OCI-LY3 (cell line): ENCODE results near the gene HSPD1.

Source experiments
- H2AFZ ChIP-seq: fragments of 200-600, 300-600 bp; shearing (Covaris generic); 2 replicates; pipeline ENCODE4 v1.6.0; 2014; ENCODE audit warnings: antibody characterized with exemption, low read depth, low read length
- H3K27ac ChIP-seq: fragments of 200-600, 300-600 bp; sonication (generic); 2 replicates; pipeline ENCODE4 v1.5.1; 2014; ENCODE audit warnings: mild to moderate bottlenecking, low read length, moderate library complexity, mixed read lengths
- H3K27me3 ChIP-seq: fragments of 200-600, 300-600 bp; sonication (generic); 2 replicates; pipeline ENCODE4 v1.6.1; 2014; ENCODE audit warnings: low read depth, low read length, mixed read lengths
- H3K36me3 ChIP-seq: fragments of 200-600, 300-600 bp; sonication (generic); replicated peaks from 2 replicates; pipeline ENCODE3; 2014; ENCODE audit warnings: low read depth, low read length, mixed read lengths
- H3K4me1 ChIP-seq: fragments of 300-600, 200-600 bp; sonication (generic); 2 replicates; pipeline ENCODE4 v1.6.1; 2014; ENCODE audit warnings: low read length, mixed read lengths
- H3K4me2 ChIP-seq: fragments of 200-600, 300-600 bp; sonication (generic); 2 replicates; pipeline ENCODE4 v1.6.1; 2014; ENCODE audit warnings: low read length, mixed read lengths
- H3K4me3 ChIP-seq: fragments of 300-600, 200-600 bp; sonication (generic); 2 replicates; pipeline ENCODE4 v1.5.1; 2014; ENCODE audit warnings: antibody characterized with exemption, mild to moderate bottlenecking, low read length, moderate library complexity
- H3K79me2 ChIP-seq: fragments of 300-600, 200-600 bp; shearing (Covaris generic); 2 replicates; pipeline ENCODE4 v1.6.1; 2014; ENCODE audit warnings: mild to moderate bottlenecking, low read length, mixed read lengths
- H3K9ac ChIP-seq: fragments of 300-600, 200-600 bp; shearing (Covaris generic); 2 replicates; pipeline ENCODE4 v1.6.0; 2014; ENCODE audit warnings: mild to moderate bottlenecking, low read length, moderate library complexity
- H3K9me3 ChIP-seq: fragments of 200-600, 300-600 bp; shearing (Covaris generic); 2 replicates; pipeline ENCODE4 v1.6.1; 2014; ENCODE audit warnings: low read length, mixed read lengths; ENCODE audit not compliant: insufficient read depth
- H4K20me1 ChIP-seq: fragments of 200-600, 300-600 bp; sonication (generic); 2 replicates; pipeline ENCODE4 v1.6.1; 2016; ENCODE audit warnings: low read length, mixed read lengths; ENCODE audit not compliant: insufficient read depth
- CTCF ChIP-seq: fragments of 200-600, 300-600 bp; sonication (generic); IDR thresholded peaks from 2 replicates; pipeline ENCODE4 v1.5.1; 2014; ENCODE audit warnings: antibody characterized with exemption, low read length, low read depth
- EZH2phosphoT487 ChIP-seq: fragments of 200-600 bp; shearing (Covaris generic); IDR thresholded peaks from 2 replicates; pipeline ENCODE4 v1.6.1; 2018; ENCODE audit warnings: antibody characterized with exemption, mixed run types, low read depth

HSPD1 gene

GRCh38 chr2:197477797-197478196 is 21.8 kb downstream of the HSPD1 start:
- no peak overlapping the region for H3K9ac ChIP-seq
- TF ChIP-seq CTCF, result no peak
- no peak for TF ChIP-seq EZH2phosphoT487
- H3K4me2 ChIP-seq, result no peak overlapping the region
- no peaks in the 10 kb centered on the region for H3K27me3 ChIP-seq
- H2AFZ ChIP-seq, result no peak overlapping the region
- H3K9me3 ChIP-seq, result no peaks in the 10 kb centered on the region
- no peaks in the 10 kb centered on the region for H4K20me1 ChIP-seq
- H3K4me1 ChIP-seq, result peaks cover 3% of the 10 kb centered on the region; the same call in 1 of the 2 replicates
- no peaks in the 10 kb centered on the region for H3K79me2 ChIP-seq
- no peak overlapping the region for H3K27ac ChIP-seq
- peaks cover 18% of the 10 kb centered on the region for H3K36me3 ChIP-seq
- H3K4me3 ChIP-seq, result no peak overlapping the region

- Histone ChIP-seq H3K4me2 (no peak overlapping the region), H2AFZ (no peak overlapping the region), H3K27ac (no peak overlapping the region), H3K36me3 (peaks cover 22% of the 10 kb centered on the region), H3K27me3 (no peaks in the 10 kb centered on the region), H3K4me3 (no peak overlapping the region), H3K79me2 (no peaks in the 10 kb centered on the region), H3K4me1 (peaks cover 3% of the 10 kb centered on the region; the same call in 1 of the 2 replicates), H4K20me1 (no peaks in the 10 kb centered on the region), H3K9ac (no peak overlapping the region), H3K9me3 (no peaks in the 10 kb centered on the region)
- TF ChIP-seq CTCF, result no peak
- TF ChIP-seq EZH2phosphoT487, result no peak
Measured at GRCh38 chr2:197472166-197472565, 27.5 kb downstream of the HSPD1 start.

GRCh38 chr2:197464175-197464574 is 35.5 kb downstream of the HSPD1 start:
- Histone ChIP-seq H3K4me2 (no peak overlapping the region), H3K4me3 (no peak overlapping the region), H3K9me3 (no peaks in the 10 kb centered on the region), H3K36me3 (peaks cover 4% of the 10 kb centered on the region), H3K79me2 (peaks cover 3% of the 10 kb centered on the region; the same call in 1 of the 2 replicates), H4K20me1 (no peaks in the 10 kb centered on the region), H3K27ac (no peak overlapping the region), H3K9ac (no peak overlapping the region), H3K27me3 (no peaks in the 10 kb centered on the region), H2AFZ (no peak overlapping the region), H3K4me1 (no peaks in the 10 kb centered on the region)
- no peak for TF ChIP-seq EZH2phosphoT487
- no peak for TF ChIP-seq CTCF

GRCh38 chr2:197461057-197461456 is 38.6 kb downstream of the HSPD1 start:
- Histone ChIP-seq H3K9ac (no peak overlapping the region), H3K27ac (no peak overlapping the region), H3K27me3 (no peaks in the 10 kb centered on the region), H3K4me1 (no peaks in the 10 kb centered on the region), H4K20me1 (no peaks in the 10 kb centered on the region), H2AFZ (no peak overlapping the region), H3K4me3 (no peak overlapping the region), H3K9me3 (no peaks in the 10 kb centered on the region), H3K36me3 (no peaks in the 10 kb centered on the region), H3K79me2 (peaks cover 24% of the 10 kb centered on the region), H3K4me2 (no peak overlapping the region)
- no peak for TF ChIP-seq EZH2phosphoT487

- no peaks in the 10 kb centered on the region for H4K20me1 ChIP-seq
- H3K79me2 ChIP-seq, result peaks cover 28% of the 10 kb centered on the region
- no peak for TF ChIP-seq EZH2phosphoT487
- no peak for TF ChIP-seq CTCF
- no peak overlapping the region for H3K27ac ChIP-seq
- no peak overlapping the region for H3K4me2 ChIP-seq
- no peaks in the 10 kb centered on the region for H3K27me3 ChIP-seq
- no peak overlapping the region for H3K4me3 ChIP-seq
- no peaks in the 10 kb centered on the region for H3K36me3 ChIP-seq
- no peak overlapping the region for H3K9ac ChIP-seq
- H2AFZ ChIP-seq, result no peak overlapping the region
- H3K9me3 ChIP-seq, result no peaks in the 10 kb centered on the region
- no peaks in the 10 kb centered on the region for H3K4me1 ChIP-seq
Measured at GRCh38 chr2:197460649-197461048, 39.0 kb downstream of the HSPD1 start.
